ENCODE results near the gene TAS2R14. TPM values are rescaled to one million over a fixed set of nuclear protein-coding genes. Genes with fewer than 3 reads are reported as not detected.
A peak's percentile ranks its signal among the peaks of the same experiment; 100 is the strongest.

The TAS2R14 gene
- total and polyA plus RNA-seq, 12 donors: 0.30 to 1.7 (median 0.91) TPM

GRCh38 chr12:10968765-10969456, 29.8 kb upstream of the TAS2R14 start:
- Histone ChIP-seq H3K27me3 (no peaks in the 10 kb centered on the region), H3K4me3 (no peak overlapping the region), H3K36me3 (peaks cover 0 to 5% (median 0%) of the 10 kb centered on the region in 9 donors), H3K9me3 (no peaks in the 10 kb centered on the region), H3K4me1 (peaks cover 0 to 18% (median 0%) of the 10 kb centered on the region in 9 donors), H3K27ac (no peak overlapping the region)
- 59 to 65% methylated on average over 15 of the region's 15 CpGs for WGBS, 2 donors
- ATAC-seq (peak in 6 of 8 donors; percentile 22 to 89 (median 45)), DNase-seq (peak; percentile 11 to 17)
- TF ChIP-seq, protein P1, sequence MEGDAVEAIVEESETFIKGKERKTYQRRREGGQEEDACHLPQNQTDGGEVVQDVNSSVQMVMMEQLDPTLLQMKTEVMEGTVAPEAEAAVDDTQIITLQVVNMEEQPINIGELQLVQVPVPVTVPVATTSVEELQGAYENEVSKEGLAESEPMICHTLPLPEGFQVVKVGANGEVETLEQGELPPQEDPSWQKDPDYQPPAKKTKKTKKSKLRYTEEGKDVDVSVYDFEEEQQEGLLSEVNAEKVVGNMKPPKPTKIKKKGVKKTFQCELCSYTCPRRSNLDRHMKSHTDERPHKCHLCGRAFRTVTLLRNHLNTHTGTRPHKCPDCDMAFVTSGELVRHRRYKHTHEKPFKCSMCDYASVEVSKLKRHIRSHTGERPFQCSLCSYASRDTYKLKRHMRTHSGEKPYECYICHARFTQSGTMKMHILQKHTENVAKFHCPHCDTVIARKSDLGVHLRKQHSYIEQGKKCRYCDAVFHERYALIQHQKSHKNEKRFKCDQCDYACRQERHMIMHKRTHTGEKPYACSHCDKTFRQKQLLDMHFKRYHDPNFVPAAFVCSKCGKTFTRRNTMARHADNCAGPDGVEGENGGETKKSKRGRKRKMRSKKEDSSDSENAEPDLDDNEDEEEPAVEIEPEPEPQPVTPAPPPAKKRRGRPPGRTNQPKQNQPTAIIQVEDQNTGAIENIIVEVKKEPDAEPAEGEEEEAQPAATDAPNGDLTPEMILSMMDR (IDR thresholded peaks at IDR 0.05): no peak
- intact Hi-C loops (cut with DNase I): loop anchor here in 1 of 10 donors (10.0 kb wide), 1 partner anchor 206 kb away; the partner anchor contains the start of gene SMIM10L1

GRCh38 chr12:10967409-10967808, 28.3 kb upstream of the TAS2R14 start:
- H3K9me3 ChIP-seq: no peaks in the 10 kb centered on the region
- intact Hi-C loops (cut with DNase I): loop anchor here in 1 of 10 donors (10.0 kb wide), 1 partner anchor 207 kb away; the partner anchor contains the start of gene SMIM10L1
- no peak overlapping the region for H3K4me3 ChIP-seq
- ATAC-seq: no peak
- H3K27me3 ChIP-seq: no peaks in the 10 kb centered on the region
- DNase-seq: no peak
- no peak overlapping the region for H3K27ac ChIP-seq
- H3K36me3 ChIP-seq: peaks cover 0 to 4% (median 0%) of the 10 kb centered on the region in 9 donors
- WGBS, 2 donors: 64 to 71% methylated on average over 2 of the region's 2 CpGs
- H3K4me1 ChIP-seq: peaks cover 0 to 18% (median 0%) of the 10 kb centered on the region in 9 donors
- TF ChIP-seq, protein P1 (IDR thresholded peaks at IDR 0.05): no peak

DNA sequence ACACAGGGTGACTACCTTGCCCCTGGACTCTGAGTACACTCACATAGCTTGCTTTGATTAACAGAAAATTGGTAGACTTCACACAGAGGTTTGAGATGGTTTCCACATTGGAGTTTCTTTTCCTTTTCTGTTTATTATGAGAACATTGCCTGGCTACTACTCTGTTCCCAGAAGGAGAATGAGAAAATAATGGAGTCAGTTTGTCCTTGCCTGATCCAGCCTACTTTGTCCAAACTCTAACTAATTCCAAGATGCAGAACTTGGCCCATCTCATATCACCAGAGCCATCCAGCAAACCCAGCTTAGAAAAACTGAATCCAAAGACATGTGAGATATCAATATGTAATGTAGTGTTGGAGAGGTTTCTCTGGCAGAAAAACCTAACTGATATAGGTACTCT, 27.3 kb upstream of the TAS2R14 start:
- Histone ChIP-seq H3K27ac (no peak overlapping the region), H3K4me1 (peaks cover 0 to 18% (median 0%) of the 10 kb centered on the region in 9 donors), H3K9me3 (no peaks in the 10 kb centered on the region), H3K36me3 (no peaks in the 10 kb centered on the region), H3K27me3 (no peaks in the 10 kb centered on the region), H3K4me3 (no peak overlapping the region)
- no peak for ATAC-seq
- intact Hi-C loops (cut with DNase I): loop anchor here in 1 of 10 donors (10.0 kb wide), 1 partner anchor 208 kb away; the partner anchor contains the start of gene SMIM10L1
- TF ChIP-seq, protein P1 (IDR thresholded peaks at IDR 0.05): no peak
- DNase-seq: no peak

DNA sequence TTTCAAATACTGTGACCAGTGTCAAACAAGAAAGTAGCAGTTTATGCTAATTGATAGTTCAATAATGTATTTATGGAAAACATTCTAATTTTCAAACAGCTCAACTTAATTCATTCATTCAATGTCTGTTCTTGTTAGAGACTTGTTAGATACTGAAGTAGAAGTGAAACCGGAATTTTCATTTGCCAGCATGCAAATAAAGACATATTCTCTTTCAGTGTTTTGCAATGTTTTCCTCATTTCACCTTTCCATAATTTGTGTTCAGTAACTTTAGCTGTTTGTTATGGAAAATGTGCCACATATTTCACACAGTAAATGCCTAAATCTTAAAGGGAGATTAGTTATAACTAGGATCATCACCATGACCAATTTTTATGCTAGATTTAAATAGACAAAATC, 26.4 kb upstream of the TAS2R14 start:
- H3K27ac ChIP-seq: no peak overlapping the region
- no peak overlapping the region for H3K4me3 ChIP-seq
- H3K4me1 ChIP-seq: peaks cover 0 to 18% (median 0%) of the 10 kb centered on the region in 9 donors
- H3K9me3 ChIP-seq: no peaks in the 10 kb centered on the region
- 93 to 97% methylated on average over 1 of the region's 1 CpG for WGBS, 2 donors
- intact Hi-C loops (cut with DNase I): loop anchor here in 1 of 10 donors (10.0 kb wide), 1 partner anchor 209 kb away; the partner anchor contains the start of gene SMIM10L1
- TF ChIP-seq, protein P1 (IDR thresholded peaks at IDR 0.05): no peak
- no peaks in the 10 kb centered on the region for H3K36me3 ChIP-seq
- DNase-seq (no peak), ATAC-seq (no peak)
- no peaks in the 10 kb centered on the region for H3K27me3 ChIP-seq
